Stimulated activated CD4-positive, alpha-beta T cell treated with anti-CD3 and anti-CD28 coated beads, Interleukin-1b, Interleukin-23, amount 100 ng/mL, for 1 hour (primary cell): Measurements from ENCODE around the gene MT1G.
"Not testable (repeated sequence)": the region's sequence is repeated elsewhere in the genome, so short reads cannot be mapped to it uniquely, and the experiment has no call there.

ENCODE experiments used
- DNase-seq, 2 donors: peaks; one replicate each; pipeline ENCODE4 v3.0.0-alpha.2; 2020; ENCODE audit warnings: low read depth in 2 of 2

MT1G gene

DNA sequence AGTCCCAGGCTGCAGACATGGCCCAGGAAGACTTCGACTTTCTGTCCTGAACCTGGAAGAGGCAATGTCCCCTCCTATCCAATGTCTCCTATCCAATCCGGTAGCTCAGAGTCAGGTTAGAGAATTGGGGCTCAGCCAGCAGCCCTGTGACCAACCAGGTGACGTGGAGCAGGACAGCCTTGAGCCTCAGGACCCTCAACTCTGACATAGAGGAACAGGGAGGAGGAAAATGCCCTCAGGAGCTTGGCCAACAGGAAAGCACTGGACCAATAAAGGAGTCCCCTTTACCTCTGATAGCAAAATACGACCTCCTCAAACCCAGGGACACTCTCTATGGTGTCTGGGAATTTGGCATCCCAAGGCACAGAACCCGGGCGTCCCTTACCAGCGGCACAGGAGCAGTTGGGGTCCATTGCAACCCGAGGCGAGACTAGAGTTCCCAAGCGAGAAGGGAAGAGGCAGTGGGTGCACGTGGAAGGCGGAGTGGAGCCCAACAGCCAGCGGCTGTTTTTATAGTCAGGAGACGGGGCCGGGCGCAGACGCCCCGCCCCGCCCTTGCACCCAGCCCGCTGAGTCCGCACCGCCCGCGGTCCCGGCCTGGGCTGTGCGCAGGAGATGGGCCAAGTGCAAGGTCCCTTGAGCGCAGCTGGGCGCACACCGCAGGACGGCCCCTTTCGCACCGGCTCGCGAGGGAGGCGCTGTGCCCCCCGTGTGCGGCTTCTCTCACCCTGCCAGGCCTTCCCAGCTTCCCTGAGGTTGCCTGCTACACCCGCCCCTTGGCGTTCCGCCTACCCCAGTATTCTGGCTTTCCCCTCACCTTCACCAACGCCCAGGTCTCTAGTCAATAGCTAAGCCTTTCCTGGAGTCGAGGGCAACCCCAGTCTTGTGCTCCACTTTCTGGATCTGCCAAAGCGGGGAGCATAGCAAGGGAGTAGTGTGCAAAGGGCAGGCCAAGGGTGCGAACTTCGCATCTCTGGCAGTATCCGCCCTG is at the start of gene MT1G:
Gene MT1G (minus strand): TSS at position 485 of the 991 bp plus-strand sequence. CDS start 72 bp downstream, at position 413.
- no peak for DNase-seq

DNA sequence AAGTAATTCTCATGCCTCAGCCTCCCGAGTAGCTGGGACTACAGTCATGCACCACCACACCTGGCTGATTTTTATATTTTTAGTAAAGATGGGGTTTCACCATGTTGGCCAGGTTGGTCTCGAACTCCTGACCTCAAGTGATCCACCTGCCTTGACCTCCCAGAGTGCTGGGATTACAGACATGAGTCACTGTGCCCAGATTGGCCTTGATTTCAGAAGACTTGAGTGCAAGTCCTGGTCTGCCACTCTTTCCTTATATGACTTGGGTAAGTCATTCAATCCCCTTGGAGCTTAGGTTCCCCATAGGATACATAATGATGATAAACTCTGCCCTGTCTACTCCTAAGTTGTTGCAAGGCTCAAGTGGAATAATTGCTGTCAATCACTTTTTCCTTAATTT is 49.7 kb upstream of the MT1G start:
- not testable (repeated sequence) for DNase-seq

DNA sequence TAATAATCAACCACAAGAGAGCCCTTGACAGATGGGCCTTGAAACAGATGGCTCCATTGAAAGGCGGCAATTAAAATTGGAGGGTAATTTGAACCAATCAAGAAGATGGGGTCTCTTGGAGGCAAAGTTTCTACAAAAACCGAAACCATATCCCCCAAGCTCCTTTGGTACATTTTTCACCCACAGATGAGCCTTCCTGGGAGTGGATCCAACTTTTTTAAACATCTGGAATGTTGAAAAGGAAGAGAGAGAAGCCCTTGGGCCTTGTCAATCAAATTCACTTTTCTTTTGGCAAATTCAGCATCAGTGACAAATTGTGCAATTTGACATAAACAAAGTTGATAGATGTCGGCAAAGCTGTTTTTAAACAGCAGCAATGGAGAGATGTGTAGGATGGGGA is 48.9 kb upstream of the MT1G start:
- DNase-seq, result no peak

DNA sequence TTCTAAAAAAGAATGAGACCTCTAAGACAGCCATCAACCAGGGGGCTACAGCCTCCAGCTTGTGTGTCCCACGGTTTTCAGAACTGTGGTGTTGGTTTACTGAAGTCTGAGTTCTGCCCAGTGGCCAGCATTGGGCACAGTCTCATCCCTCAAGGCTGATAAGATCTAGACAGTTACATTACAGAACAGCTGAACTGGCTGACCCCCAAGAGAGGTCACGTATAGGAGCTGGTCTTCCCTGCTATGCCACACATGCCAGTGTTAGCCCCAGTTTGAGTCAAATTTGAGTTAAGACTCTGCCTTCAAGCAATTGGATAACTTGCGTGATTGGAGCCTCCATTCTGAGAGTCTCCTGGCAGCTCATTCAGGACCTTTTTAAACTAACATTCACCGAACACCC is 47.3 kb upstream of the MT1G start:
- DNase-seq, result no peak

DNA sequence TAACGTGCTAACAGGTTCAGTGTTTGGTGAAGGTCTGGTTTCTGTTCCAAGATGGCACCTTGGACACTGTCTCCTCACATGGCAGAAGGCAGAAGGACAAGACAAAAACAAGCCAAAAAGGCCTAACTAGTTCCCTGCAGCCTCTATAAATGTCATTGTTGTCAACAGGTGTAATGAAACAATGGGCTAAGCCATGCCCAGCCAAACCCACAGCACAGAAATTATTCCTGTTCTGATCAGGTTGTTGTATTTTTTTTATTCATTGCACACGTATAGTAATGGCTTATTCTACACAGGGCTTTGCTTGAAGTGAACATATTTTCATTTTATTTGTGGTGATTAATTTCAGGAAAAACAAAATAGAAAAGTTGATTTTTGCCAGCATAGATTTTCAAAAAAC is 45.9 kb upstream of the MT1G start:
- no peak for DNase-seq

DNA sequence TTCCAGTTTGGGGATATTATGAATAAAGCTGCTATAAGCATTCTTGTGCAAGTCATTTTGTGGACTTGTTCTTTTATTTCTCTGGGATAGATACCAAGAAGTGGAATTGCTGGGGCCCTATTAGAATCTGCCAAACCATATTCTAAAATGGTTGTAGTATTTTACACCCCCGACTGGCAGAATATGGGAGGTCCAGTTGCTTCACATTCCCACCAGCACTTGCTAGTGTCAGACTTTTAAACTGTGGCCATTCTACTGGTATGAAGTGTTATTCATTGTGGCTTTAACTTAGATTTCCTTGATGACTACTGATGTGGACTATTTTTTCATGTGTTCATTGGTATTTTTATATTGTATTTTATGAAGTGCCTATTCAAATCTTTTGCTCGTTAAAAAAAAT is 44.0 kb upstream of the MT1G start:
- no peak for DNase-seq

DNA sequence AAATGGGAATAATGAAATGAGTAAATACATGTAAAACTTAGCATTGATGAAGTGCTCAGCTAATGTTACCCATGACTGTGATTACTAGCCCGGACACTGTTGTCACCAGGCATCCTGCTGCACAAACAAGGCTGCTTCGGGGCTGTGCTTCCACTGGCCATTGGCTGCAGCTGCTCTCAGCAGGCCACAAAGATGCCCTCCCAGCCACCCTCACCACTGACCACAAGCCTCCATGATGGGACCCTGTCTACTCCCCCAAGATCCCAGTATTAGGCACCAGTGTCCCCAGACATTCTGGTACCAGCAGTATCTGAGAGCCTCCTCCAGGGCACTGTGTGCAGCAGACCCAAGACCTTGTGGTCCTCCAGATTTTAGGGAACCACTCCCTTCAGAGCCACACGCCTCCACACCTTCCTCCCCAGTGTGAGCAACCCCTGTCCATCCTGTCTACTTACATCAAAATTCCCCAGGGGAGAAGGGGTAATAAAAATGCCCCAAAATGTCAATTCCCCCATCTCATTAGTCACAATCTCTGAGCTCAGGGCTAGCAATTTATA is 42.4 kb upstream of the MT1G start:
- no peak for DNase-seq

DNA sequence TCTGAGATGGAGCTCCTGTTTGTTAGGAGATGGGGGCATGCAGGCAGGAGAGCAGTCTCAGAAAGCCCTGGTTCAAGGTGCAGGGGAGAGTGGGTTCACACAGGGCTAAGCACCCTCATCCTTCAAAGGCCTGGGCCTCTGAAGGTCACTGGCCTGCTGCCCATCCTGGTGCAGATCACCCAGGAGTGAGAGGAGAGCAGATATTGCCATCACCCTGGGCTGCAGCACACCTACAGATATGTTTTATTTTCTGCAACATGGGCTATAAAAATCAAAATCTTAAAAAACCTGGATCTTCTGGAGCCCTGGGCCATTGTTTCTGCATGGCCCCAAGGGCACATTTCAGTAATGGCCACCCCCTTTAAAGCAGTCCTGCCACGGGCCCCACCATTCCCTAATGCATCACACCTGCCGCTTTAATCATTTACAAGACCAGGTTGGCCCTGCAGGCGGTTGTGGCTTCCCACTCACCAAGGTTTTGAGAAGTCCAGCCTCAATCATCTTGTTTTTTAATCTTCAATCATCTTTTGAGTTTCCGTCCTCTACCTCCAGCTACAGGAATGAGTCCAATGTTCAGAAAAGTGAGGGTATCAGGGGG is 41.7 kb upstream of the MT1G start:
- DNase-seq, result no peak

DNA sequence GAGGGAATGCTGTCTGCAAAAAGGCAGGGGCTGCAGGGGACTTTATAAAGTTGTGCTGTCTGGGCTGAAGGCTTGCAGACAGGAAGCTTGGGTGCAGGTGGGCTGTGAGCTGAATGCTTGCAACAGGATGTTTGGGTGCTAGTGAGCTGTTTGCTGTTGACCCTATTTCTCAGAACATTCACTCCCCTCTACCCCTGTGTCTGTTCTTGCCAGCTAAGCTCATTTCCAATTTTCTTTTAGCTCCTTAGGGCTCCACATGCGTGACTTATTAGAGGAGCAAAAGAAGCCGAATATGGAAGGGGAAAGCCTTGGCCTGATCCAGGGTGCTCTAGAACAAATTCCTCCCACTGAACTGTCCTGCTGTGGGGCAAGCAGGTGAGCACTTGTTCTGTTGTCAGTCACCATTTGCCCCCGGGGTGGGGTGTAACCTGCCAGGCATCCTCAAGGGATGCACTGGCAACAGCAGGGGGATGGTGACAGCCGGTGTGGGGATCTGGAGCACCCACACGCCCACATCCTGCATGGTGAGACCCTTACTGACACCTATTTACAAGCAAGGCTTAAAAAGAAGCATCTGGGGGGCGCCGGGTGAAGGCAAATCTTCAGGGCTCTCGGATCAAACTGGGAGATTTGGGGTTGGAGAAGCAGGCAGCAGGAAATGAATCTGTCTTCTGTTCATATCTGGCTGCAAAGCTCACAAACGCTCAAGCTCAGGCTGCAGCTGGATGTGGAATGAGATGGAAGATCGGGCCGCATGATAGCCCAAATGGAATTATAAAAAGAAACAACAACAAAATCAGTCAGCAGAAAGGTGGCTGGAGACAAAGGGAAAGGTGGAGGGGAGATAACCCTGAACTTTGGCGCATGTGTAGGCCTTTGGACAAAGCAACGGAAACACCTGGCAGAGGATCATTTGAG is 40.9 kb upstream of the MT1G start:
- no peak for DNase-seq

DNA sequence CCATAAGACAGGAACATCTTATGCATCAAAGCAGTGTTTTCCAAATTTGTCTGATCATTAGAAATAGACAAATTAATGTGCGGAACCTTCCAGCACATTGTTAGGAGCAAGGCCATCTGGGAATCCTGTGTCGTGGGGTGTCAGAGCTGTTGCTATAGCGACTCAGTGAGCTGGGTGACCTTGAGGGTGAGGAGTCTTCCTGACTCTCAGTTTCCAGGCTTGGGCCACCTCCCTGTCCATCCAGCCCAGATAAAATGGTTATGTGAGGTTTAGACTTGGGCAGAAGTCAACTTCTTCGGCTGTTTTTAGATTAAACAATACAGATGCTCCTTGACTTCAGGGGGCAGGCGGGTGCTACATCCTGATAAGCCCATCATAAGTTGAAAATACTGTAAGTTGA is 35.0 kb upstream of the MT1G start:
- no peak for DNase-seq

DNA sequence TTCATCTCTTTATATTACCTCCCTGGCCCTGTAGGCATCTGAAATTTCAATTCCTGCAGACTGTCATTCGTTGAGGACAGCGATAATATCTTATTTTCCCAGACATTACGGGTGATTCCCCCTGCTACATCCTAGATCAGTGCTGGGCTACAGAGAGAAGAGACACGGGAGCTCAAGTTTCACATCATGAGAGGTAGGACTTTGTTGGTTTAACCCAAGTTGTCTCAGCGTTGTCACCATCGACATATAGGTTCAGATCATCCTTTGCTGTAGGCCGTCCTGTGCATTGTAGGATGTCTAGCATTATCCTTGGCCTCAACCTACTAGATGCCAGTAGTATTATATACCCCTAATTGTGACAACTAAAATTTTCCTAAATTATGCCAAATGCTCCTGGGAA is 33.7 kb upstream of the MT1G start:
- no peak for DNase-seq

DNA sequence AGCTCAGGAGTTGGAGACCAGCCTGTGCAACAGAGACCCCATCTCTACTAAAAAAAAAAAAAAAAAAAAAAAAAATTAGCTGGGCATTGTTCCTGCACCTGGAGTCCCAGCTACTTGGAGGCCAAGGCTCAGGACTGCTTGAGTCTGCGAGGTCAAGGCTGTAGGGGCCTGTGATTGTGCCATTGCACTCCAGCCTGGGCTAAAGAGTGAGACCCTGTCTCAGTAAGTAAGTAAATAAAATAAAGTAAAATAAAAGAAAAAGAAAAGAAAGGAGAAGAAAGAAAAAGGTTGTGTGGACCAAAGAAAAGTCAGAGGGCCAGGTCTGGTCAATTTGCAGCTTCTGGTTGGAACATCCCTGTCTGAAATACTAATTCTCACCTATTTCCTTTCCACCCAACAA is 32.8 kb upstream of the MT1G start:
- DNase-seq, result no peak

DNA sequence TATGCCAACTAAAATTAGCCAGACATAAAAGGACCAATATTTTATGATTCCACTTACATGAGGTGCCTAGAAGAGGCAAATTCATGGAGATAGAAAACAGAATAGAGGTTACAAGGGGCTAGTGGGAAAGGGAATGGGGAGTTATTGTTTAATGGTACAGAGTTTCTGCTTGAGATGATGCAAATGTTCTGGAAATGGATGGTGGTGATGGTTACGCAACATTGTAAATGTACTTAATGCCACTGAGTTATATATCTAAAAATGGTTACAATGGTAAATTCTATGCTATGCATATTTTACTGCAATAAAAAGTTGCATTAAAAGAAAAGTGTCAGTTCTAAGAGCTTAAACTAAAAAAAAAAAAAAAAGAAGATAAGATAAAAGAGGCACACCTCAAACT is 32.3 kb upstream of the MT1G start:
- no peak for DNase-seq

DNA sequence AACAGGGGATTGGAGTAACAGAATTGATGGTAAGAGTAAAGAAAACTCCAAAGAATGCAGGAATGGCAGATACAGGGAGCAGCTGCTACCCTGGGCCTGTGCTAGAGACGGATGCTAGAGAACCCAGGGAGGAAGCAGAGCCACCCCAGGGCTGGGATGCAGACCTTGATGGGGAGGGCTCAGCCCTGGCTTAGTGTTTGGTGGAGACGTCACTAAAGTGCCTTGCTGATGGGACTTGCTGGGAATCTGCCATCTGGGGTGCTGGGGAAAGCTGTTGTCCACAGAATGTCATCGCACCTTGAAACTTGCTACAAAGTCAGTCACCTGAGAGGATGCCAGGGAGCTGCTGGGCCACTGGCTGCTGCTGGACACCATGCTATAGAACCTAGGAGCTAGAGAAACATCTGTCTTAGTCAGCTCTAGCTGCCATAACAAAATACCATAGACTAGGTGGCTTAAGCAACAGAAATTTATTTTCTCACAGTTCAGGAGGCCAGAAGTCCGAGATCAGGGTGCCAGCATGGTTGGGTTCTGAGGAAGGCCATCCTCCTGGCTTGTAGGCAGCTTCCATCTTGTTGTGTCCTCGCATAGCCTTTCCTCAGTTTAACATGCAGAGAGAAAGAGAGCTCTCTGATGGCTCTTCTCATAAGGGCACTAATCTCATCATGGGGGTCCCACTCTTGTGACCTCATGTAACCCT is 29.7 kb upstream of the MT1G start:
- DNase-seq, result no peak

DNA sequence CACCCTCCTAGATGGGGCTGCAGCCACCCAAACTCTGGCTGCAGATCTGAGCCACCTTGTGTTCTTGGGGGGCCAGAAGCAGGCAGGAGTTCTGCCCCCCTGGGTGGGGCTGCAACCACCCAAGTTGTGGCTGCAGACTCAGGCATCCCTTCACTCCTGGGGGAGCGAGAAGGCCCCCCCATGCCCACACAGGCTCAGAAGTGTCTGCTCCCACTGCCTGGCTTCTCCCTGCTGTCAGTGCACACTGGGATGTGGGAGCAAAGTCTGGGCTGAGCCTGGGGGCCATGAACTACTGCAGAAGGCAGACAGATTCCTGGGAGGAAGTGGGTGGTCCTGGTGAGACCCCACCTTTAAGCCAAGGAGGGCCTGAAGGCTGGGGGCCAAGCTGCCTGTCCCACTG is 27.4 kb upstream of the MT1G start:
- no peak for DNase-seq

DNA sequence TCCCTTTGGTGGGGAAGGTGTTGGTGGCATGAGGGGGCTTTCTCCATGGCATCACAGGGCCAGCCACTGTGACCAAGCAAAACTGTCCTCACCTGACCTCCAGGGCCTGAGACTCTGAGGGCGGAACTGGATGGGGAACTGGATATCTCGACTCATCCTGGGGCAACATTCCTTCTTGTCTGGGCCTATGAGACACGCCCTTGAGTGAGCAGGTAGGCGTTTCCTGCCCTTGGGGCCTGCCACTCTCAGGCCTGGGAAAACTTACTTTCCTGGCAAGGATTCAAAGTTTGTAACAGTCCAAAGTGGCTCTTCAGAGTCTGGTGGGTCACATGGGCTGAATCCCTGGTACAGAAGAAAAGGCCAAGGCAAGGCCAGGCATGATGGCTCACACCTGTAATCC is 24.0 kb upstream of the MT1G start:
- no peak for DNase-seq

DNA sequence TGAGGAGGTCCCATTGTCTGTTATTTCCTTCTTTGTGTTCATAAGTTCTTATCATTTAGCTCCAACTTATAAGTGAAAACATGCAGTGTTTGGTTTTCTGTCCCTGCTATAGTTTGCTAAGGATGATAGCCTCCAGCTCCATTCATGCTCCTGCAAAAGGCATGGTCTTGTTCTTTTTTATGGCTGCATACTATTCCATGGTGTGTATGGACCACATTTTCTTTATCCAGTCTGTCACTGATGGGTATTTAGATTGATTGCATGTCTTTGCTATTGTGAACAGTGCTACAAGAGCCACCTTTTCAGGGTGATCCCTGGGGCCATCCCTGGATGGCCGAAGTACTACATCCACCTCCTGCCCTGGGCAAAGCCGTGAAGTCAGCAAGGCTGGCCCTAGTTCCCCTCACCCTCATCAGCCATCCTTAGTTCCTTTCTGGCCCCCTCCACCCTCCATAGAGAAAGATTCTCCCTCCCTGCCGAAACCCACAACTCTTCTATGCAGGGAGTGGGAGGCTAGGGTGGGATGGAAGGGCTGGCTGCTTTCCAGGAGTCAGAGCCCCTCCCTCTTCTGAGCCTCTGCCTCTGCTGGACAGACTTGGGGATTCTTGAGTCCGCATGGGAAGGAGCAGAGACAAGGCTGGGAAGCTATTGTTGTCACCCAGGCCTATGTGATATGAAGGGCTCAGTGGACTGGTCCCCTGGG is 22.7 kb upstream of the MT1G start:
- DNase-seq, result no peak

DNA sequence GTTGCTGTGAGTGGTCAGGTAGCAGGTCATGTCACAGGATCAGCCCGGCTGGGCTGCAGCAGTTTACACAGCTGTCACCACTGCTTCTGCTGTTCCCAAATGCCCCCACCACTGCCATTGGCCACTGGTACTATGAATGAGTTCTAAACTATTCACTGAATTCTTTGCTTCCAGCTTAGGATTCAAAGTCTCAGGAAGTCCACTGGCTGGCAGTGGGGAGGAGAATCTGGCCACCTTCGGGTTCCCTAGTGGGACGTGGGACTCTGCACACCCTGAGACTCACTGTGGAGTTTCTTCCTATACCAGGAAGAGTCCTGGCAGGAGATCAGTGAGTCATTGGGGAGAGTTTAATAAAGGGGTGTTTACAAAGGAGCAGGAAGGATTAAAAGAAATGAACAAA is 21.3 kb upstream of the MT1G start:
- DNase-seq, result no peak

DNA sequence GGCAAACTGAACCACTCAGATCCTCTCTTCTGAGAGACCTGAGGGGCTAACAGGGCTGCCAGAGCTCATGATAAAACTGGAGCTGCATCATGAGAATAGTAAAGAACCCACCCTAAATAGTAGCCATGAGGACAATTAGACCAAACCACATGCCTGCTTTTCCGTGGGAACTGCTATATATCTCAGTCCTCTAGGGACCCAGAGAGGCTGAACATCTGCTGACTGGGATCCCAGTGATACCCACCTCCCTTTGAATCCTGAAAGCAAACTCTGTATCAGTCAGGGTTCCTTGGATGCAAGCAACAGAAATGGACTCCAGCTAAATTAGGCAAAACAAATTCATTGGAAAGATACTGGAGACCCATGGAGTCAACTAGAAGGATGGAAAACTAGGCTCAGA is 20.9 kb upstream of the MT1G start:
- DNase-seq, result no peak

DNA sequence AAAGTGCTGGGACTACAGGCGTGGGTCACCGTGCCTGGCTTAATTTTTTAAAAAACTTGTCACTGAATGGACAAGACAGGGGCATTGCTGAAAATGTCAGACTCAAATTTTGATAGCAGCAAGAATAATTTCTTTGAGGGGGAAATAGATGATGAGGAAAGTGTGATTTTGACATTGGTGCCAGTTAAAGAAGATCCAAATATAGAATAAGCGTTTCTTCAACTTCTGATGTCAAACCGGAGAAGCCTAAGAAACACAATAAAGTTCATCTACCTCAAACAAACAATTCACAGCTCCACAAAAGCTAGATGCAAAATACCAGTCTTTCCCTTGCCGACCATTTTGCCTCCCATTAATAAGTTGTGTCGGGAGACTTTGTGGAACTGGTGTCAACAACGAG is 18.9 kb upstream of the MT1G start:
- DNase-seq, result no peak
